GM12875 (cell line): Measurements from ENCODE around the gene PHF2.

ENCODE experiments used
- H3K4me3 ChIP-seq: one replicate; pipeline ENCODE4 v1.5.1; 2011; ENCODE audit warnings: low read depth, low read length, control low read depth
- TF ChIP-seq, protein P1 (sequence below): IDR thresholded peaks from 2 replicates; pipeline ENCODE4 v1.5.1; 2011; ENCODE audit warnings: low read depth, mild to moderate bottlenecking, control low read depth, inconsistent platforms, low read length, moderate library complexity, borderline replicate concordance; ENCODE audit not compliant: insufficient read depth

Gene PHF2

DNA sequence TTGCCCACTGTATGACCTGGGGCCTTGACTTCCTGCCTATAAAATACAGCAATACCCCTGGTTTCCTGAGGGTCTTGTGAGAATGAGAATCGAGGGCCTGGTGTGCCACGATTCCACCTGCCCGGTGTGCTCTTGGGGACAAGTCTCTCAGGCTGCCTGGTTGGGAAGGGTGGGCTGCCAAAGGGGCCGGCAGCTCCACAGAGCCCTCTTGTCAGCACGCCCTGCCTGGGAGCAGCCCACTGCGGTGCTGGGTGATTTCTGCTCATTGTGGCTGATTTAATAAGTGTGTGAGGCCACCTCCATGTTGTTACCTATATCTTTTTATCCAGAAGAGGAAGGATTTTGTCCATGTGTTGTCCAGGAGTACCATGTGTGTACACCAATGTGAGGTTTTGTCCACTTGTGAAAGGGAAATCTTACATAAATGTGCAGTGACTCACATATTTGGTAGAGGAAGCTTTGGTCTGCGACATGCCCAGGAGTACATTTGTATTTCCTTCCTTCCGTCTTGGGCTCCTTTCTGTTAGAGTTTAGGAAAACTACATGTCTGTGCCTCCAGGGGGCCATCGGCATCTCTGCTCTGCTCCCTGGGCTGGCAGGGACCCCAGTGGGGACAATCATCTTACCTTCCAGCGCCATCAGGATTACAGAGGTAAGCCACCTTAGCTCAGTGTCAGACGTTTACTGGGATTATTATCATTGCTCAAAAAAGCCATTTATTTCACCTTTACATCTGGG is 108.6 kb downstream of the PHF2 start:
- no peak overlapping the region for H3K4me3 ChIP-seq

GRCh38 chr9:93686127-93686879 is 109.9 kb downstream of the PHF2 start:
- TF ChIP-seq, protein P1, sequence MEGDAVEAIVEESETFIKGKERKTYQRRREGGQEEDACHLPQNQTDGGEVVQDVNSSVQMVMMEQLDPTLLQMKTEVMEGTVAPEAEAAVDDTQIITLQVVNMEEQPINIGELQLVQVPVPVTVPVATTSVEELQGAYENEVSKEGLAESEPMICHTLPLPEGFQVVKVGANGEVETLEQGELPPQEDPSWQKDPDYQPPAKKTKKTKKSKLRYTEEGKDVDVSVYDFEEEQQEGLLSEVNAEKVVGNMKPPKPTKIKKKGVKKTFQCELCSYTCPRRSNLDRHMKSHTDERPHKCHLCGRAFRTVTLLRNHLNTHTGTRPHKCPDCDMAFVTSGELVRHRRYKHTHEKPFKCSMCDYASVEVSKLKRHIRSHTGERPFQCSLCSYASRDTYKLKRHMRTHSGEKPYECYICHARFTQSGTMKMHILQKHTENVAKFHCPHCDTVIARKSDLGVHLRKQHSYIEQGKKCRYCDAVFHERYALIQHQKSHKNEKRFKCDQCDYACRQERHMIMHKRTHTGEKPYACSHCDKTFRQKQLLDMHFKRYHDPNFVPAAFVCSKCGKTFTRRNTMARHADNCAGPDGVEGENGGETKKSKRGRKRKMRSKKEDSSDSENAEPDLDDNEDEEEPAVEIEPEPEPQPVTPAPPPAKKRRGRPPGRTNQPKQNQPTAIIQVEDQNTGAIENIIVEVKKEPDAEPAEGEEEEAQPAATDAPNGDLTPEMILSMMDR: no peak
- no peak overlapping the region for H3K4me3 ChIP-seq

More for the DNA sequence above, 108.6 kb downstream of the PHF2 start:
- TF ChIP-seq, protein P1: no peak

DNA sequence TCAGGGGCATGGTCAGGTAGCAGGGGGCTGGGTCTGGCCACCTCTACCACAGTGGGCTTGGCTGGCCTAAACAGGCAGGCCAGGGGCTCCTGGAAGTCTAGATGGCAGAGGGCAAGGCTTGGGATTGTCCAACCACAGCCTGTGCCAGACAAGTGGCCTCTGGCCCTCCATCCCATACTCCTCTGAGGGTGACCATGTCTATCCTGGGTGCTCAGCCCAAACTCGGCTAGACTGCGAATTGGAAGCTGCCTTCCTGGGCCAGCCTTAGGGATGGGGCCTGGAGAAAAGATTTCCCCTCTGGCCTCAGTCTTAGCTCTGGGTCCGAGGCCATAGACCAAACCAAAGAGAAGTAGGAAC is 110.5 kb downstream of the PHF2 start:
- TF ChIP-seq, protein P1: no peak
- H3K4me3 ChIP-seq: no peak overlapping the region

DNA sequence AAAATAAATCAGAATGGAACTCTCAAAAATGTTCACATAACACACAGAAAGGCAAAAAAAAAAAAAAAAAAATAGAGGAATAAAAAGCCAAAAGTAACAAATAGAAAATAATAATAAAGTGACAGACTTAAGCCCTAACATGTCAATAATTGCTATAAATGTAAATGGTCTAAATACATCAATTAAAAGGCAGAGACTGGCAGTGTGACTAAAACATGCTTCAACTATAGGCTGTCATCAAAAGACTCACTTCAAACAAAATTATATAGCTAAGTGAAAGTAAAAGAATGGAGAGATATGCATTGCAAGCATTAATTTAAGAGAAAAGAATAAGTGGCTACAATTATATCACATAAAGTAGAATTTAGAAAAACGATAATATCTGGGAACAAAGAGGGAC is 114.2 kb downstream of the PHF2 start:
- no peak overlapping the region for H3K4me3 ChIP-seq
- TF ChIP-seq, protein P1: no peak

DNA sequence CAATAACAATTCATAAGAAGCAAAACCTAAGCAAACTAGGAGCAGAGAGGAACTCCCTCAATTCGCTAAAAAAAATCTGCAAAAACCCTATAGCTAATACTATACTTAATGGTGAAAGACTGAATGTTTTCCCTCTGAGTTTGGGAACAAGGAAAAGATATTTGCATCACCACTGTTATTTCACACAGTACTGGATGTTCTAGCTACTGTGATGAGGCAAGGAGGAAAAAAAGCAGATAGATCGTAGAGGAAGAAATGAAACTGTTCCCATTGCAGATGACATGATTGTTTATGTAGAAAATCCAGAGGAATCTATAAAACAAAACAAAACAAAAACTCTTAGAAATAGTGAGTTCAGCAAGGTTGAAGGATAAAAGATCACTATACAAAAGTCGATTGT is 116.7 kb downstream of the PHF2 start:
- TF ChIP-seq, protein P1: no peak
- no peak overlapping the region for H3K4me3 ChIP-seq

GRCh38 chr9:93697352-93698139 is 121.2 kb downstream of the PHF2 start:
- H3K4me3 ChIP-seq: no peak overlapping the region

More at GRCh38 chr9:93697352-93698139, 121.2 kb downstream of the PHF2 start:
- TF ChIP-seq, protein P1: no peak
